GM21528 (cell line): ENCODE results near the gene NUDT19.
"Not testable (repeated sequence)": the region's sequence is repeated elsewhere in the genome, so short reads cannot be mapped to it uniquely, and the experiment has no call there.

Source experiments
- ATAC-seq: cut with Tn5 transposase; IDR thresholded peaks from one replicate; pipeline ENCODE4 v1.9.1; 2021; ENCODE audit warnings: mild to moderate bottlenecking, moderate library complexity; ENCODE audit not compliant: unreplicated experiment, low FRiP score

The NUDT19 gene

DNA sequence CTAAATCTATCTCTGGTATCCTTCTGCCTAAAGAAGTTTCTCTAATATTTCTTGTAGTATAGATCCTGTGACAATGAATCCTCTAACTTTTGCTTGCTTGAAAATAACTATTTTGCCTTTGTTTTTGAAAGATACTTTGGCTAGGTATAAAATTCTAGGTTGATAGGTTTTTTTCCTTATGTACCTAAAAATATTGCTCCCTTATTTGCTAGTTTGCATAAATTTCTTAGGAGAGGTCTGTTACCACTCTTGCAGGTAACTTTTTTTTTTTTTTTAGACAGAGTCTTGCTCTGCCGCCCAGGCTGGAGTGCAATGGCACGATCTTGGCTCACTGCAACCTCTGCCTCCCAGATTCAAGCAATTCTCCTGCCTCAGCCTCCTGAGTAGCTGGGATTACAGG, 12.4 kb downstream of the NUDT19 start:
- not testable (repeated sequence) for ATAC-seq

DNA sequence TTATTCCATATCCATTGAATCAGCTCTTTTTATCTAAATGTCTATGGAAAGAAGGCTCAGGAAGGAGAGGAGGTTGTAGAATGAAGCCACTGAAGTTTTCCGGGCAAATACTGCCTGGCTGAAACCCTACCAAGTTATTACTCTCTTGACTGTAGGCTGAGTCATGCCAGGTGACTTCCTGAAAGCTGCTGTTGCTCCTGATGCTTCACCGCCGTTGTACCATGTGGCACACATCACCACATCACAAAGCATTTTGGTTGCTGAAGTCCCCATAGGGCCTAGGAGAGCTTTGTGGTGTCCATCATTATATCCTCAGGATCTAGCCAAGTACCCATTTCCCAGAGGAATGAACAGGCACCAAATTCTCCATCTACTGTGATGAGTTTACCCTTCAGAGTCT, 16.8 kb downstream of the NUDT19 start:
- no peak for ATAC-seq

GRCh38 chr19:32709032-32709431, 17.4 kb downstream of the NUDT19 start:
- ATAC-seq = no peak

DNA sequence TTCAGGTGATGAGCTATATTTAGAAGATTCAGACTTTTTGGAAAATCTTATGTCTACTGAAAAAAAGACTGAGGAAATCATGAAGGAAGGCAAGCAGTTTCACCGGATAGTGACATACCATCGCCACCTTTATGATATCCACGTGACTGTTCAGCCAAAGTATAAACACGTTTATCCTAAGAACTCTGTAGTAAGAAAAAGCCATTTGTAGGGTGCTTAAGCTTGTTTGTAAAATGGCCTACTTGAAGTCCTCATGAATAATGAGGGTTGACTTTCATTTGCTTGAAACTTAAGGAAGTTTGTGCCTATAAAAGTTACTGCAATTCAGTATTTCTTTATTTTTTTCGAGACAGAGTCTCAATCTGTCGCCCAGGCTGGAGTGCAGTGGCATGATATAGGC, 20.1 kb downstream of the NUDT19 start:
- no peak for ATAC-seq

DNA sequence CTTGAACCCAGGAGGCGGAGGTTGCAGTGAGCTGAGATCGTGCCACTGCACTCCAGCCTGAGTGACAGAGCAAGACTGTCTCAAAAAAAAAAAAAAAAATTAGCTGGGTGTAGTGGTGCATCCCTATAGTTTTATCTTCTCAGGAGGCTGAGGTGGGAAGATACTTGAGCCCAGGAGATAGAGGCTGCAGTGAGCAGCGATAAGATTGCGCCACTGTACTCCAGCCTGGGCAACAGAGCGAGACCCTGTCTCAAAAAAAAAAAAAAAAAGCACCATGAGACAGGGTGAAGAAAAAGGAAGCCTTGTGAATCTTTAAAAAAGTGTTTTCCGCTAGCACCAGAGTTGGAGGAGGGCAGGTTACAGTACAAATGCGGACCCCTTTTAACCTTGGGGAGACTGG, 24.6 kb downstream of the NUDT19 start:
- ATAC-seq = not testable (repeated sequence)

- ATAC-seq = no peak
Measured at GRCh38 chr19:32717496-32717895, 25.9 kb downstream of the NUDT19 start.

DNA sequence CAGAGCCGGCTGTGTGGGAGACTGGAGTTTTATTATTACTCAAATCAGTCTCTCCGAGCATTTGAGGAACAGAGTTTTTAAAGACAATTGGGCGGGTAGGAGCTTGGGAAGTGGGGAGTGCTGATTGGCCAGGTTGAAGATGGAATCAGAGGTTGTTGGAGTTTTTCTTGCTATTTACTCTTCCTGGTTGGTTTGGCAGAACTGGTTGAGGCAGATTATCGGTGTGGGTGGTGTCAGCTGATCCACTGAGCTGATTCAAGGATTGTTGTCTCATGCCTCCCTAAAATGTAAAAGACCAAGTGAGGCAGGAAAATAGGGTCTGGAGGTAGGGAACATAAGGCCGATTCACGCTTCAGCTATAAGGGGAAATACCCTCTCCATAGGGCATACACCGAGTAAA, 26.7 kb downstream of the NUDT19 start:
- ATAC-seq = no peak

DNA sequence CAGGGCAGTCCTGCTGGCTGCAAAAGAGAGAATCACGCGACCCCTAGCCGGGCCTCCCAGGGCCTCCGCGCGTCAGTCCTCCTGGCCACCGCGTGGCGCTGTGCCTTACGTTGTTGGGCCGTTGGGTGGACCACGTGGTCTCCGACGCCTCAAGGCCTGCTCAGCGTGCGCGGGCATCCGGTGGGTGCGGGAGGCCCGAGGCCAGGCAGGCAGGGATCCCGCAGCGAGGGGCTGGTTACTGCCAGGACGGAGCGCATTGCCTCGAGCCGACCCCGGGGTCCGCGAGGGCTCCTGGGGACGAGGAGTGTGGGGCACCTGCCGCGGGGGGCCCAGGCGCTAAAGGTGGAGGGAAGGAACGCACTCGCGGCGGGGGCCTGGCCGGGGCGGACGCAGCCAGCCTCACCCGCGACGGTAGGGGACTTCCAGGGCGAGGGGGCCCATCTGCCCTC, 28.0 kb downstream of the NUDT19 start, which contains the start of gene TDRD12:
Gene TDRD12 (plus strand): TSS at position 157 of the 449 bp plus-strand sequence. CDS start 306 bp downstream, outside the sequence.
- ATAC-seq = no peak

- no peak for ATAC-seq
Measured at GRCh38 chr19:32720216-32720935, 28.8 kb downstream of the NUDT19 start.

DNA sequence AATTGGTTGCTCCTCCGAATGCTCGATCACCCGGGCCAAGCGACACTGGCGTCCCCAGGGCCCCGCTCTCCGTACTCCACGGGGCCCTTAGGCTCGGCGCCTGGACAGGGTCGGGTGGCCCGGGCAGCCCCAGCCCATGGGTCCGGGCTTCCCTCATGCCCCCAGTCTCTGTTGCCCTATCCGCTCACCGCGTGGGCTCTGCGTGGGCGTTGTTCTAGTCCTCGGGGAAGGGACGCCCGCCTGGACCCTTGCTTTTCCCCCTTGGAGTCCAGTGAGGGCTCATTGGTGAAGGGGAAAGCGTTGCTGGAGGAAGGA, 29.3 kb downstream of the NUDT19 start:
- ATAC-seq = no peak

- ATAC-seq = no peak
Measured at GRCh38 chr19:32735936-32736335, 44.3 kb downstream of the NUDT19 start.

- no peak for ATAC-seq
Measured at GRCh38 chr19:32743021-32743420, 51.4 kb downstream of the NUDT19 start.

DNA sequence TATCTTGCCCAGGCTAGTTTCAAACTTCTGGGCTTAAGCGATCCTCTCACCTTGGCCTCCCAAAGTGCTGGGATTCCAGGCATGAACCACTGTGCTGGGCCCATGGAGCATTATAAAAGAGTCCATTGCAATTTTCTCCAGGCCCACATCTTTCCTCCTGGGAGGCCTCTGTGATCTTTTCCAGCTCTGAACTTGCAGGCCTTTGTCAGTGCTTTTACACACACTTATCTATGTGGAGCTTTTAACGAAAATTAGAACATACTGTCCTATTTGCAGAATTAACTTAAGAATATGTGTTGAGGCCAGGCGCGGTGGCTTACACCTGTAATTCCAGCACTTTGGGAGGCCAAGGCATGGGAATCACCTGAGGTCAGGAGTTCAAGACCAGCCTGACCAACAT, 51.8 kb downstream of the NUDT19 start:
- no peak for ATAC-seq

DNA sequence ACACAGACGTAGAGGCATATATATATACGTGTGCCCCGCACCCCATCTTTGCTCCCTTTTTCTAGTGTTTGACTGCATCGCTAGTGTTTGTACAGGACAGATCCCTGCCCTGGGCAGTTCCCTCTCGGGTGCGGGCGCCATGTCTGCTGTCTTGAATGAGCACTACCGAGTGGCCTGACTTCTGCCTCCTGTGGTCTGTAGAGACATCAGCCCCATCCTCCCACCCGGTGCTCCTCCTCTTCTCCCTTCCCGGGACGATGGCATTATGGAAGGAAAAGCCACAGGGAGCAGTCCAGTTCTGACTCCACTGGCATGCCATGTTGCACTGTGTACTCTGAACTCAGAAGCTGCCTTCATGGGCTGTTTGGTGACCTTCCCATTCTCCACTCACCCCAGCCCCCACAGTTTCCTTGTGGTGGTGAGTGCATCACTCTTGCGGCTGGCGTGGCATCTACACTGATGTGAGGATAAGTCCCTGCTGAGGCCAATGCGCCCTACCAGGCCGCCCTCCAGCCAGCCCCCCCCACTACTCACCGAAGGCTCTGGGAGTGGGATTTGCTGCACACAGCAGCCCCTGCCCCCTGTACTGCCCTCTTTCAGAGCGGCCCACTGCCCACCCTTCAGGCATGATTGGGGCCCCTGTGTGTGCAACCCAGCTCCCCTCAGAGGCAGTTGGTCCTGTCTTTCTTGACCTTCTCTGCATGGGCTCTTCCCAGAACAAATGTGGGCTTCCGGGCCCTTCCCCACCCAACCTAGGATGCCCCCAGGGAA, 53.1 kb downstream of the NUDT19 start:
- ATAC-seq = no peak

- ATAC-seq = not testable (repeated sequence)
Measured at GRCh38 chr19:32745594-32746251, 54.1 kb downstream of the NUDT19 start.

GRCh38 chr19:32746631-32747196, 55.1 kb downstream of the NUDT19 start:
- not testable (repeated sequence) for ATAC-seq

DNA sequence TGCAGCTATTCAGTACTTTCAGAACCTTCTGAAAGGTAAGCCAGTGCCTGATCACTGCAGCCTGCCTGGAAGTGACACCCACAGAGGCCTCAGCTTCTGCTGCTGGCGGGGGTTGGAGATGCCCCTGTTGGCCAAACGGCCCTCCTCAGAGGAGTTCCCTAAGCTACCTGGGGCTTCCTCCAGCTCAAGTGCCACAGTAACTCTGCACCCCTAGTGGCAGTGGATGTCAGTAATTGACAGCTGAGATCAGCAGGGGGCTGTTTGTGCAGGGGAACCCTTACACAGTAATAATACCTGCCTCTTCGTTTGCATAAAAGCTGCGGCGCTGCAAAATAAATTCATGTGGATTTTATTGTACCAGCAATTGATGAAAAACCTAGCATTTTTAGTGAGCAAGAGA, 56.9 kb downstream of the NUDT19 start:
- ATAC-seq = no peak

DNA sequence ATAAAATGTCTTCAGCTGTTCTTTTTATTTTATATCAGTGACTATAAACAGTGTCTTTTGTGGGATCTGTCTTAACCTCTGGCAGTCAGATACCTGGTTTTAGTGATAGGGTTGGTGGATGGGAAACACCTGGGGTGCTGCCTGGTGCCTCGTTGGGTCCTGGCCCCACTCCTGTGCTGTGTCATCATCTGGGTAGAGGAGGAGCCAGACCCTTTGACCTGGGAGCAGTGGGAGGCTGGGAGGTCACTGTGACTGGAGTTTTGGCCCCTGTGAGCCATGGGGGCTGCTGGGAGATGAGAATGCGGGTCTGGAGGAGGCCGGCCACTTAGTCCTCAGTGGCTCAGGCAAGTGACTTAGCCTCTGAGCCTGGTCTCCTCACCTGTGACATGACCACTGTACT, 57.3 kb downstream of the NUDT19 start:
- no peak for ATAC-seq

DNA sequence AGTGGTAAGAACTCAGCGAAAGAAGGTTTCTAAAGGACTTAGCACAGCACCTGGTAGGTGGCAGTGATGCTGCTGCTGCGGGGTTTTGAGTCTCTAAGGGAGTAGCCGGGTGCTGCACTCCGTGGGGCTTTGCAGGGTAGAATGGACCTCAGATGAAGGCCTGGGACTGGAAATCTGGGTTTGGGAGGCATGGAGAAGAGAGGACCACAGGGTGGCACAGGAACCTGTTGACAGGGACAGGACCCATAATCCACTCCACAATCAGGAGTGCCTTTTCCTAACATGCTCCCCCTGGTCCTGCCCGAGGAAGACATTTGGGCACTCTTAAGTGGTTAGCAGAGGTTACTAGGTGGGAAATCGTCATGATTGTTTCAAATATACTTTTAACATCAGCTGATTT, 57.7 kb downstream of the NUDT19 start:
- no peak for ATAC-seq

- no peak for ATAC-seq
Measured at GRCh38 chr19:32750441-32751055, 58.9 kb downstream of the NUDT19 start.

GRCh38 chr19:32751066-32751465, 59.4 kb downstream of the NUDT19 start:
- no peak for ATAC-seq
